Heart right ventricle (tissue), 16 donors: Measurements from ENCODE around the gene RUFY3. TPM values are rescaled to one million over a fixed set of nuclear protein-coding genes. Genes with fewer than 3 reads are reported as not detected.
"Not testable (repeated sequence)": the region's sequence is repeated elsewhere in the genome, so short reads cannot be mapped to it uniquely, and the experiment has no call there.

ENCODE experiments used
- ATAC-seq, 8 donors: fragments of 200-7000 bp; cut with Tn5 transposase; one replicate each; pipeline ENCODE4 v1.9.1; 2020; ENCODE audit warnings: mild to moderate bottlenecking in 8 of 8, moderate library complexity in 8 of 8, moderate number of reproducible peaks in 1 of 8
- DNase-seq, 2 donors: peaks; one replicate each; pipeline ENCODE4 v3.0.0-alpha.2; 2020
- H3K27ac ChIP-seq, 10 donors: fragments of 200-600 bp; sonication (generic) in 2 of 10; one replicate each; pipeline versions ENCODE4 v1.5.0 to v1.8.0; 2020 to 2022; ENCODE audit warnings: mild to moderate bottlenecking in 3 of 10
- H3K27me3 ChIP-seq, 7 donors: fragments of 200-600 bp; one replicate each; pipeline ENCODE4 v1.8.0; 2021 to 2022; ENCODE audit warnings: mild to moderate bottlenecking in 2 of 7
- H3K36me3 ChIP-seq, 9 donors: fragments of 200-600 bp; sonication (generic) in 1 of 9; one replicate each; pipeline versions ENCODE4 v1.5.0 to v1.8.0; 2020 to 2022; ENCODE audit warnings: mild to moderate bottlenecking in 2 of 9
- H3K4me1 ChIP-seq, 9 donors: fragments of 200-600 bp; sonication (generic) in 1 of 9; one replicate each; pipeline versions ENCODE4 v1.5.0 to v1.8.0; 2020 to 2022; ENCODE audit warnings: mild to moderate bottlenecking in 4 of 9
- H3K4me3 ChIP-seq, 10 donors: fragments of 200-600 bp; sonication (generic) in 2 of 10; one replicate each; pipeline versions ENCODE4 v1.5.0 to v1.8.0; 2020 to 2022; ENCODE audit warnings: mild to moderate bottlenecking in 7 of 10, moderate library complexity in 2 of 10
- H3K9me3 ChIP-seq, 11 donors: fragments of 200-600 bp in 10 of 11; sonication (generic) in 2 of 11; one replicate each; pipeline versions ENCODE4 v1.5.0 to v1.8.0; 2013 to 2022; ENCODE audit warnings: mild to moderate bottlenecking in 2 of 11, control low read depth in 1 of 11, moderate library complexity in 1 of 11
- WGBS, 2 donors: extraction: QIAGEN DNeasy Blood & Tissue Kit; methylation state at CpG; one replicate each; pipeline ENCODE4 v1.1.7; 2013; ENCODE audit warnings: inconsistent platforms in 1 of 2; 5-methylcytosine and 5-hydroxymethylcytosine counted together
- intact Hi-C, 10 donors: fragments of 100-400 bp; cut with DNase I; formaldehyde crosslinking; loops; one replicate each; pipeline versions ENCODE4 v1.11.1 to v1.14.2; 2022
- polyA plus RNA-seq, 2 donors: library from polyadenylated mRNA; stranded (reverse); fragments of 200-250 nt; gene quantifications; one replicate each; pipeline ENCODE4 v1.2.3, GENCODE V29; 2013
- total RNA-seq, 10 donors: library from RNA; stranded (reverse); fragmentation: NEBNext Ultra II Directional in 3 of 10; extraction: Animal tissue kit (Norgen Biotek cat#: 25700) in 3 of 10; gene quantifications; one replicate each; pipeline versions ENCODE4 v1.2.1 to v1.2.4, GENCODE V29; 2021 to 2023
- TF ChIP-seq, protein P1 (sequence below), 9 donors: fragments of 200-600 bp; sonication (generic) in 2 of 9; IDR thresholded peaks; one replicate each; pipeline versions ENCODE4 v1.5.0 to v1.8.0; 2021 to 2022; ENCODE audit warnings: antibody characterized with exemption in 9 of 9, mild to moderate bottlenecking in 5 of 9, moderate library complexity in 1 of 9
- donor health status: Arrhythmogenic right ventricular cardiomyopathy.
- donor health status: ischemic (EF 13 %, LVEDD 7.1; RV severe dilation, severe dysfunction).
- donor health status: healthy with polysubstance abuse.
- donor health status: DM: no; HTN: yes; CAD: no.
- donor health status: DM: no; HTN: no; CAD: no.
- donor health status: ischemic (EF 25% LVEDD 6.9; RV normal size, moderate dysfunction).
- donor health status: ischemic (EF 25% LVEDD 5.7; RV mildly dilated, moderate dysfunction).
- donor health status: healthy.
- donor health status: DM: yes; HTN: yes; CAD: no.
- donor health status: Ischemic cardiomyopathy.
- donor health status: ischemic (EF 35%, LVEDD 5.7; RV mildly dilated, moderate dysfunction).
- donor health status: nonischemic (EF 11% LVEDD 7.7; RV severe dilation, severe dysfunction).
- donor health status: DM: yes; HTN: yes; CAD: no.
- donor health status: PGD.
- donor health status: ischemic (EF 29% LVEDD 5.4; RV normal size, mild dysfunction).
- donor health status: nonischemic (EF 23%, LVEDD 6.1; RV moderate dilation, normal function).

The RUFY3 gene
- total and polyA plus RNA-seq, 12 donors = 13.2 to 28.7 (median 21.7) TPM

DNA sequence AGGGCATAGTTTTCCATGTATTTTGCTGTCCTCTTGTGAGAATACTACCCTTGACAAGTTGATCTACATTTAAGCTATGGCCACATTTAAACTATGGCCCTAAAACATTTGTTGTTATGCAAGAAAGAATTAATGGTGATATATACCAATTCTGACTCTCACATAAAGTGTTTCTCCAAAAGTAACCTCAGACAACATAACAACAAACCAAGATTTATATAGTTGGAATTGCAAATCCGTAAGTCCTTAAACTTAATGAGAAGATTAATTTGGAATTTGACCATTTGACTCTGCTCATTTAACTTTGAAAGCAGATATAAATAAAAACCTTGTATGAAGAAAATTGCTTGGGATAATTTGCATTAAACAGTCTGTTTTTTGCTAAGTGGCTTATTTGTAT lies 38.9 kb downstream of the RUFY3 start:
- no peak overlapping the region for H3K27ac ChIP-seq
- 96 to 98% methylated on average over 1 of the region's 1 CpG for WGBS, 2 donors
- H3K36me3 ChIP-seq = peaks cover 0 to 39% (median 22%) of the 10 kb centered on the region in 9 donors
- ATAC-seq (no peak), DNase-seq (no peak)
- H3K27me3 ChIP-seq = no peaks in the 10 kb centered on the region
- H3K4me3 ChIP-seq = no peak overlapping the region
- H3K9me3 ChIP-seq = no peaks in the 10 kb centered on the region
- TF ChIP-seq, protein P1, sequence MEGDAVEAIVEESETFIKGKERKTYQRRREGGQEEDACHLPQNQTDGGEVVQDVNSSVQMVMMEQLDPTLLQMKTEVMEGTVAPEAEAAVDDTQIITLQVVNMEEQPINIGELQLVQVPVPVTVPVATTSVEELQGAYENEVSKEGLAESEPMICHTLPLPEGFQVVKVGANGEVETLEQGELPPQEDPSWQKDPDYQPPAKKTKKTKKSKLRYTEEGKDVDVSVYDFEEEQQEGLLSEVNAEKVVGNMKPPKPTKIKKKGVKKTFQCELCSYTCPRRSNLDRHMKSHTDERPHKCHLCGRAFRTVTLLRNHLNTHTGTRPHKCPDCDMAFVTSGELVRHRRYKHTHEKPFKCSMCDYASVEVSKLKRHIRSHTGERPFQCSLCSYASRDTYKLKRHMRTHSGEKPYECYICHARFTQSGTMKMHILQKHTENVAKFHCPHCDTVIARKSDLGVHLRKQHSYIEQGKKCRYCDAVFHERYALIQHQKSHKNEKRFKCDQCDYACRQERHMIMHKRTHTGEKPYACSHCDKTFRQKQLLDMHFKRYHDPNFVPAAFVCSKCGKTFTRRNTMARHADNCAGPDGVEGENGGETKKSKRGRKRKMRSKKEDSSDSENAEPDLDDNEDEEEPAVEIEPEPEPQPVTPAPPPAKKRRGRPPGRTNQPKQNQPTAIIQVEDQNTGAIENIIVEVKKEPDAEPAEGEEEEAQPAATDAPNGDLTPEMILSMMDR (IDR thresholded peaks at IDR 0.05) = no peak
- H3K4me1 ChIP-seq = peaks cover 0 to 35% (median 16%) of the 10 kb centered on the region in 9 donors
- intact Hi-C loops = no loop called here

DNA sequence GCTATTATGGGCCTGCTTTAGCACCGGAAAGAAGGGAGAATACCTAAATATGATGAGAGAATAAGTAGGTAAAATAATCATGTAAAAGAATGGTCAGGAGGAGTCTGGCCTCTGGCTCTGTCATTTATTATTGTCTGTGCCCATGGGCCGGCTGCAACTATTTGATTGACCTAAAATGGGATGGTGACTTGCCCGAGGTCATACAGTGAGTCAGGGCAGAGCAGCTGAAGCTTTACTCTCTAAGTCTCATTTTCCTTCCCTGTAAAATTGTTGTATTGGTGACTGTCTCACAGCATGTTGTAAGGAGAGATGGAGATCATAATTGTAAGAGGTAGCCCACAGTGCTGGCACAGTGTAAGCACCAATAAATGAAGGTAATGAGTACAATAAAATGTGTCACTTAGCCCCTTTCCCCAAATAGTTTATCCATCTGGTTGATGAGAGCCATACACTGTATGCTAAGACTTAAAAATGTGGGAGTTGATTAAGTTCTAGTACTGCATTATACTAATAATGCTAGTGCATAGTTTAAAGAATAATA lies 39.6 kb downstream of the RUFY3 start:
- Histone ChIP-seq H3K4me3 (no peak overlapping the region), H3K36me3 (peaks cover 0 to 45% (median 28%) of the 10 kb centered on the region in 9 donors), H3K27ac (no peak overlapping the region), H3K27me3 (no peaks in the 10 kb centered on the region), H3K4me1 (peaks cover 0 to 35% (median 16%) of the 10 kb centered on the region in 9 donors), H3K9me3 (no peaks in the 10 kb centered on the region)
- ATAC-seq (no peak), DNase-seq (no peak)
- TF ChIP-seq, protein P1 (IDR thresholded peaks at IDR 0.05) = no peak
- intact Hi-C loops = no loop called here
- 91 to 95% methylated on average over 3 of the region's 3 CpGs for WGBS, 2 donors

DNA sequence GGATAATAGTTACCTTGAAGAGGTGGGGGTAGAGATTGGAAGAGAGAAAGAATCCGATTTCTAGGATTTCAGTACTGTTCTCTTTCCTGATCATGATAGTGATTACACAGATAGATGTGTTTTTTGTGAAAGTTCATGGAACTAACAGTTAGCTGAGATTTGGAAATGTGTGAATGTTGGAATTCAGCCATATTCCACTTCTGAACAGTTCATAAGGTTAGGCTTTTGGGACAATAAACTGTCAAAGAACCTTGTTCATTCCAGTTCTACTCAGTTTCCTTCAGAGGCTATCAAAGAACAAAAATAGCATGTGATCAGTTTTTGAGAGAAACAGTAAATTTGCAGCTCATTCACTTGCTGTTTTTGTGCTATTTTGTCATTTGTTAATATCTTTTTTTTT lies 43.6 kb downstream of the RUFY3 start:
- intact Hi-C loops = no loop called here
- Histone ChIP-seq H3K36me3 (peaks cover 0 to 84% (median 44%) of the 10 kb centered on the region in 9 donors), H3K27me3 (no peaks in the 10 kb centered on the region), H3K27ac (no peak overlapping the region), H3K4me3 (no peak overlapping the region), H3K9me3 (no peaks in the 10 kb centered on the region), H3K4me1 (peaks cover 0 to 14% (median 1%) of the 10 kb centered on the region in 9 donors)
- TF ChIP-seq, protein P1 (IDR thresholded peaks at IDR 0.05) = no peak
- no peak for ATAC-seq
- WGBS, 2 donors = 97% methylated on average over 1 of the region's 1 CpG
- no peak for DNase-seq

DNA sequence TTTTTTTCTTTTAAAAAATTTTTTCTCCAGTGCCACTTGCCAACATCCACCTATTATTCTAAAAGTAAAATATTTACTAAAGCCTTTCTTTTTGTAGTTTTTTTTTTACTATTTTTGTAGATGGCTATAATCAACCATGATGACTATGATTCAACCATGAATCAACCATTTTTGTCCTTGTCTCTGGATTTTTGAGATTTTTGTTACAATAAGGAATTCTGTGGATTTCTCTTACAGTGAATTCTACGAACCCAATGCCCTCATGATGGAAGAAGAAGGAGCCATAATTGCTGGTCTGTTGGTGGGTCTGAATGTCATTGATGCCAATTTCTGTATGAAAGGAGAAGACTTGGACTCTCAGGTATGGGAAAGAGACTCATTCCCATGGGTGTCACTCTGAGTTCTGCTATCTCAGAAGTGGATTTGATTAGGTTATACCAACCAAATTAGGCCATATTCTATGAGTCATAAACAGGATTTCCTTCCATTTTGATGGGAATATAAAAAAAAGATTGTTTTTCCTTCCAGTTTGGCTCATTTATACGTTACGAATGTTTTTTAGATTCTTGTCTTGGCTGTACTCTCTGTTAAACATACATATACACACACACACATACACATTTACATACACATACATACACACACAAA lies 46.7 kb downstream of the RUFY3 start:
- 71 to 83% methylated on average over 3 of the region's 3 CpGs for WGBS, 2 donors
- H3K27ac ChIP-seq = peak overlapping the region in 2 of 10 donors; percentile 4 to 30

DNA sequence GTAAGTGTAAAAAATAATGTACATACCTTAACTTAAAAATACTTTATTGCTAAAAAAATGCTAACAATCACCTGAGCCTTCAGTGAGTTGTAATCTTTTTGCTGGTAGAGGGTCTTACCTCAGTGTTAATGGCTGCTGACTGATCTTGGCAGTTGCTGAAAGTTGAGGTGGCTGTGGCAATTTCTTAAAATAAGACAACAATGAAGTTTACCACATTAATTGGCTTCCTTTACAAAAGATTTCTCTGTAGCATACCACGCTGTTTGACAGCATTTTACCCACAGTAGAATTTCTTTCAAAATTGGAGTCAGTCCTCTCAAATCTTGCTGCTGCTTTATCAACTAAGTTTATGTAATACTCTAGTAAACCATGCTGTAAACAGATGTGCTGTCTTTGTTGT lies 47.6 kb downstream of the RUFY3 start:
- not testable (repeated sequence) for H3K4me1 ChIP-seq

More for the DNA sequence above, 46.7 kb downstream of the RUFY3 start:
- no peaks in the 10 kb centered on the region for H3K27me3 ChIP-seq
- TF ChIP-seq, protein P1 (IDR thresholded peaks at IDR 0.05) = no peak
- H3K36me3 ChIP-seq = peaks cover 0 to 99% (median 36%) of the 10 kb centered on the region in 9 donors
- H3K4me1 ChIP-seq = peaks cover 0 to 4% (median 0%) of the 10 kb centered on the region in 9 donors
- no peak for DNase-seq
- no peak overlapping the region for H3K4me3 ChIP-seq
- no peaks in the 10 kb centered on the region for H3K9me3 ChIP-seq
- peak in 2 of 8 donors; percentile 50 to 51 for ATAC-seq
- intact Hi-C loops = no loop called here

More for the DNA sequence above, 47.6 kb downstream of the RUFY3 start:
- H3K36me3 ChIP-seq = peaks cover 0 to 99% (median 27%) of the 10 kb centered on the region in 9 donors
- H3K27ac ChIP-seq, DNase-seq, H3K27me3 ChIP-seq, H3K9me3 ChIP-seq, ATAC-seq, H3K4me3 ChIP-seq, intact Hi-C loops: not testable (repeated sequence)
- 92 to 100% methylated on average over 1 of the region's 1 CpG for WGBS, 2 donors
